Vagina (tissue), 2 donors: ENCODE data around the gene GPR31.
"Not testable (repeated sequence)": the region's sequence is repeated elsewhere in the genome, so short reads cannot be mapped to it uniquely, and the experiment has no call there.

ENCODE experiments used
- CTCF ChIP-seq, 3 experiments: fragments of 450-650 bp in 2 of 3; fragments of 200-600 bp in 1 of 3; sonication (generic) in 1 of 3; IDR thresholded peaks; one replicate each; pipeline ENCODE4 v1.5.1; 2017 to 2019; ENCODE audit warnings: antibody characterized with exemption in 3 of 3, mild to moderate bottlenecking in 2 of 3, moderate library complexity in 2 of 3
- POLR2A ChIP-seq, 2 donors: fragments of 450-650 bp; IDR thresholded peaks; one replicate each; pipeline ENCODE4 v1.6.1; 2017; ENCODE audit warnings: antibody characterized with exemption in 2 of 2, mild to moderate bottlenecking in 2 of 2, moderate library complexity in 2 of 2
- POLR2AphosphoS5 ChIP-seq, 2 donors: sonication (generic); formaldehyde crosslinking; IDR thresholded peaks; one replicate each; pipeline ENCODE4 v1.9.0; 2017; ENCODE audit warnings: antibody characterized with exemption in 2 of 2, mild to moderate bottlenecking in 2 of 2, low read depth in 1 of 2; ENCODE audit not compliant: insufficient read depth in 1 of 2

DNA sequence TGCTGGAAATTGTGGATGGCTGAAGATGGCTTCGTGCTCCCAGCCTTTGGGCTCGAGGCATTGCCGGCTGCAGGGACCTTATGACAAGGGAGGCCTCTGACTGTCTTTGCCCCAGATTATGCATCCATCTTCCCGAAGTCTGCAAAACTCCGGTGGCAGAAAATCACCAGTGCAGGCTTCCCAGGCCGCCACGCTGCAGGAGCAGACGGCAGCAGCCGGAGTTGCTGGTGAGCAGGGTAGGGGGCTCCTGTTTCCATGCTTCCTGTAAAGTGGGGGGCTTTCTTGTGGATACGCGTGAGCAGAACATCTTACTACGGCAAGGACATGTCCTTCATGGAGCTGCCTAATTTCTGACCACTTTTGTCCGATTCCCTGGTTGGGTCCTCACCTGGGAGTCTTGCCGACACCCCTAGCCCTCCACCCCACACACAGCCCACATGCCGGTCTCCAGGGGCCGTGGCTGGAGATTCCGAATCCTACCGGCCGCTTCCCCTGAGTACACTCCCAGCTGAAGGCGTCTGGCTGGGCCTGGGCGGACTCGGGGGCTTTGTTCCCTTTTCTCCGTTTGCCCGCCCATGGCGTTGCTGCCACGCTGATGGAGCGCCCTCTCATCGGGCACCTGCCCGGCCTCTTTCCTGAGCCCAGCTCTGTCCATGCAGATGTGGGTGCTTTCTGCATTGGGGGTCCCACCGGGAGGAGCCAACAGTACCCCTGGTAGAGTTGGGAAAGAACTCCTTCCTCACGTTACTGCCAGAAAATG, 21.3 kb upstream of the GPR31 start:
- TF ChIP-seq POLR2AphosphoS5 (IDR thresholded peaks at IDR 0.05; ENCODE audit: insufficient read depth in 1 of 2, low read depth in 1 of 2); CTCF (IDR thresholded peaks at IDR 0.05); POLR2A (IDR thresholded peaks at IDR 0.05): not testable (repeated sequence)
